Keratinocyte (primary cell): ENCODE results near the gene KIF25. TPM values are rescaled to one million over a fixed set of nuclear protein-coding genes. Genes with fewer than 3 reads are reported as not detected.

Source experiments
- DNase-seq: peaks from one replicate; pipeline ENCODE4 v3.0.0-alpha.2; 2011; ENCODE audit warnings: low read depth, missing footprints, low spot score
- FAIRE-seq: peaks from 2 replicates; lab custom pipeline; 2011; peaks lifted over from hg19 to GRCh38; lab: Jason Lieb, UNC
- H2AFZ ChIP-seq: 2 replicates; pipeline ENCODE4 v1.6.0; 2012; ENCODE audit warnings: low read length, control low read depth, inconsistent platforms; ENCODE audit not compliant: control insufficient read depth
- H3K27ac ChIP-seq: 2 replicates; pipeline ENCODE4 v1.5.1; 2011; ENCODE audit warnings: low read length; ENCODE audit not compliant: control insufficient read depth, insufficient read depth
- H3K27me3 ChIP-seq: 3 replicates; pipeline ENCODE4 v1.6.0; 2011; ENCODE audit warnings: low read length; ENCODE audit not compliant: control insufficient read depth, insufficient read depth; ENCODE audit errors: extremely low read depth
- H3K36me3 ChIP-seq, 2 experiments: 2 replicates in 1 of 2; 3 replicates in 1 of 2; pipeline ENCODE4 v1.5.1; 2011; ENCODE audit warnings: low read length in 2 of 2, mild to moderate bottlenecking in 1 of 2; ENCODE audit not compliant: control insufficient read depth in 2 of 2, insufficient read depth in 2 of 2; ENCODE audit errors: extremely low read depth in 1 of 2
- H3K4me1 ChIP-seq: 3 replicates; pipeline ENCODE4 v1.5.1; 2011; ENCODE audit warnings: low read length; ENCODE audit not compliant: control insufficient read depth, insufficient read depth; ENCODE audit errors: extremely low read depth
- H3K4me2 ChIP-seq: 3 replicates; pipeline ENCODE4 v1.6.0; 2011; ENCODE audit warnings: low read depth, low read length; ENCODE audit not compliant: control insufficient read depth, insufficient read depth; ENCODE audit errors: extremely low read depth
- H3K4me3 ChIP-seq, 3 experiments: fragments of 200-600 bp in 1 of 3; sonication (generic) in 1 of 3; 2 replicates in 2 of 3; 3 replicates in 1 of 3; pipeline ENCODE4 v1.5.1; 2011 to 2016; ENCODE audit warnings: low read length in 3 of 3, mild to moderate bottlenecking in 3 of 3, control low read depth in 2 of 3, inconsistent platforms in 1 of 3, low read depth in 1 of 3, mixed read lengths in 1 of 3, mixed run types in 1 of 3, moderate library complexity in 1 of 3; ENCODE audit not compliant: control insufficient read depth in 2 of 3, insufficient read depth in 2 of 3; ENCODE audit errors: extremely low read depth in 1 of 3
- H3K79me2 ChIP-seq: 2 replicates; pipeline ENCODE4 v1.6.0; 2012; ENCODE audit warnings: low read length; ENCODE audit not compliant: control insufficient read depth, insufficient read depth
- H3K9ac ChIP-seq: 3 replicates; pipeline ENCODE4 v1.6.0; 2011; ENCODE audit warnings: low read length; ENCODE audit not compliant: control insufficient read depth, insufficient read depth; ENCODE audit errors: extremely low read depth
- H3K9me1 ChIP-seq: 3 replicates; pipeline ENCODE4 v1.6.0; 2011; ENCODE audit warnings: low read length; ENCODE audit not compliant: control insufficient read depth, insufficient read depth; ENCODE audit errors: extremely low read depth
- H3K9me3 ChIP-seq: 2 replicates; pipeline ENCODE4 v1.5.1; 2012; ENCODE audit warnings: low read depth, low read length; ENCODE audit not compliant: control insufficient read depth
- H4K20me1 ChIP-seq: 3 replicates; pipeline ENCODE4 v1.6.0; 2011; ENCODE audit warnings: low read length; ENCODE audit not compliant: control insufficient read depth, insufficient read depth; ENCODE audit errors: extremely low read depth
- EZH2 ChIP-seq: IDR thresholded peaks from one replicate; pipeline ENCODE4 v1.6.1; 2012; ENCODE audit warnings: inconsistent platforms, mild to moderate bottlenecking, low read length, moderate library complexity
- dilution Hi-C: fragments of 300-500 bp; cut with MboI; formaldehyde crosslinking; loops from one replicate; pipeline ENCODE4 v1.7.0; 2020; ENCODE audit warnings: low sequenced_read_pairs; ENCODE audit not compliant: extremely low pct_ligation_motif_present
- polyA plus RNA-seq, 5 experiments: library from polyadenylated mRNA; depleted of rRNA in 3 of 5; stranded (reverse) in 3 of 5; stranded (forward) in 1 of 5; unstranded in 1 of 5; fragments of >200 nt; gene quantifications; 1 replicate in 1 of 5; 2 replicates in 3 of 5; 3 replicates in 1 of 5; pipeline versions ENCODE4 v1.2.1 to v1.2.3, GENCODE V29; 2011 to 2012; ENCODE audit warnings: missing spikeins in 2 of 5, low read depth in 1 of 5, low replicate concordance in 1 of 5
- TF ChIP-seq, protein P1 (sequence below), 3 experiments: IDR thresholded peaks in 1 of 3; conservative IDR thresholded peaks in 1 of 3; optimal IDR thresholded peaks in 1 of 3; 2 replicates in 2 of 3; 3 replicates in 1 of 3; pipeline versions ENCODE3 to v1.5.1; 2011; ENCODE audit warnings: low read length in 3 of 3, mild to moderate bottlenecking in 3 of 3, moderate library complexity in 2 of 3, control low read depth in 1 of 3, inconsistent platforms in 1 of 3; ENCODE audit not compliant: insufficient read depth in 2 of 3; ENCODE audit errors: extremely low read depth in 1 of 3

Gene KIF25
- polyA plus RNA-seq, 1 donor (not counting 4 experiments of a cell fraction or from before 2014, with no cell fraction given): not detected

DNA sequence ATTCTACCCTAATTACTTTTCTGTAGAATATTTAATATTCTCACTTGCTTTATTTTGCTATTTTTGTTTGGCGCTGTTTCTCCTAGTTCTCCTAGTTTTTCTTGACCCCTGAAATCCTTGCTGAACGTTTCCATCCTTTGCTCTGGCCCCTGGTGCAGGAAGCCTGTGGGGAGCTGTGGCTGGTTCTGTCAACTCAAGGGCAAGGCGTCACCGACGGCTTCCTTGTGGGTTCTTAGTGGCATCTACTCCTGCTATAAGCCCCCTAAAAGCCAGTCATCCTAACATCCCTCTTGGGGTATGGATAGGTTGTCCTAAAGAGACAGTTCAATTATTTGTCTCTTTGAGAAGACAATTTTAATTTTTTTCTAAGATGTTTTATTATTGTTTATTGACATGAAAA, 36.9 kb upstream of the KIF25 start:
- no peak overlapping the region for H2AFZ ChIP-seq
- peaks cover 5% of the 10 kb centered on the region for H3K4me1 ChIP-seq
- H3K36me3 ChIP-seq: peaks cover 5 to 17% of the 10 kb centered on the region in 2 experiments
- dilution Hi-C loops: no loop called here
- H3K9ac ChIP-seq: no peak overlapping the region
- DNase-seq (no peak), FAIRE-seq (no peak)
- H3K79me2 ChIP-seq: peaks cover 11% of the 10 kb centered on the region
- H3K27ac ChIP-seq: no peak overlapping the region
- H3K9me1 ChIP-seq: peaks cover 6% of the 10 kb centered on the region
- no peak overlapping the region for H3K4me2 ChIP-seq
- no peak overlapping the region for H3K4me3 ChIP-seq
- no peak for TF ChIP-seq EZH2
- TF ChIP-seq, protein P1, sequence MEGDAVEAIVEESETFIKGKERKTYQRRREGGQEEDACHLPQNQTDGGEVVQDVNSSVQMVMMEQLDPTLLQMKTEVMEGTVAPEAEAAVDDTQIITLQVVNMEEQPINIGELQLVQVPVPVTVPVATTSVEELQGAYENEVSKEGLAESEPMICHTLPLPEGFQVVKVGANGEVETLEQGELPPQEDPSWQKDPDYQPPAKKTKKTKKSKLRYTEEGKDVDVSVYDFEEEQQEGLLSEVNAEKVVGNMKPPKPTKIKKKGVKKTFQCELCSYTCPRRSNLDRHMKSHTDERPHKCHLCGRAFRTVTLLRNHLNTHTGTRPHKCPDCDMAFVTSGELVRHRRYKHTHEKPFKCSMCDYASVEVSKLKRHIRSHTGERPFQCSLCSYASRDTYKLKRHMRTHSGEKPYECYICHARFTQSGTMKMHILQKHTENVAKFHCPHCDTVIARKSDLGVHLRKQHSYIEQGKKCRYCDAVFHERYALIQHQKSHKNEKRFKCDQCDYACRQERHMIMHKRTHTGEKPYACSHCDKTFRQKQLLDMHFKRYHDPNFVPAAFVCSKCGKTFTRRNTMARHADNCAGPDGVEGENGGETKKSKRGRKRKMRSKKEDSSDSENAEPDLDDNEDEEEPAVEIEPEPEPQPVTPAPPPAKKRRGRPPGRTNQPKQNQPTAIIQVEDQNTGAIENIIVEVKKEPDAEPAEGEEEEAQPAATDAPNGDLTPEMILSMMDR (optimal IDR thresholded peaks at IDR 0.05 in 1 of 3, IDR thresholded peaks at IDR 0.05 in 1 of 3, conservative IDR thresholded peaks at IDR 0.05 in 1 of 3; ENCODE audit: extremely low read depth in 1 of 3, insufficient read depth in 2 of 3, low read length in 3 of 3): no peak
- H3K9me3 ChIP-seq: no peaks in the 10 kb centered on the region
- peaks cover 3% of the 10 kb centered on the region for H4K20me1 ChIP-seq
- no peaks in the 10 kb centered on the region for H3K27me3 ChIP-seq

DNA sequence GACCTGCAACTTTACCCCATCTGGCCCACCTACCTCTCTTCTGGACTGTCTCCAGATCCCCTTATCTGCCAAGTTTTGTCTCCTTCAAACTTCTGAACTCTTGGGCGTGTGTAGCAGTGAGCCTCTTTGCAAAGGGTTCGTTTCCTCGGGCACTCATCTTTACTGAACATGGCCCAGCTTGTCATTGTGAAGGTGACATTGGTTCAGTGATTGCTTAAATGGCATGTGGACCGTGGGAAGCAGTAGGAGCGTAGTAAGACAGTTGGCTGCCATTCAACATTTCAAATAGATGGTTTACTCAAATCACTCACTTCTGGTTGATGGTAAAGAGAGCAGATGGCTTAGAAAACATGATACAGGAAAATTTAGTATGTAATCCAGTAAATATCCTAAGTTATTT, 34.8 kb upstream of the KIF25 start:
- Histone ChIP-seq H2AFZ (no peak overlapping the region), H3K4me2 (no peak overlapping the region)
- TF ChIP-seq EZH2: no peak
- TF ChIP-seq, protein P1 (optimal IDR thresholded peaks at IDR 0.05 in 1 of 3, IDR thresholded peaks at IDR 0.05 in 1 of 3, conservative IDR thresholded peaks at IDR 0.05 in 1 of 3; ENCODE audit: extremely low read depth in 1 of 3, insufficient read depth in 2 of 3, low read length in 3 of 3): no peak

More for the DNA sequence above, 34.8 kb upstream of the KIF25 start:
- Histone ChIP-seq H3K36me3 (peaks cover 12 to 22% of the 10 kb centered on the region in 2 experiments), H3K9ac (no peak overlapping the region), H3K4me3 (no peak overlapping the region), H3K79me2 (peaks cover 5% of the 10 kb centered on the region), H3K27me3 (no peaks in the 10 kb centered on the region), H3K27ac (no peak overlapping the region), H3K9me3 (no peaks in the 10 kb centered on the region), H3K4me1 (no peaks in the 10 kb centered on the region), H4K20me1 (peaks cover 2% of the 10 kb centered on the region), H3K9me1 (peaks cover 1% of the 10 kb centered on the region)
- dilution Hi-C loops: no loop called here
- FAIRE-seq (no peak), DNase-seq (no peak)
